Hepatic stellate cell (primary cell): Measurements from ENCODE around the gene C19orf67.
"Not testable (repeated sequence)": the region's sequence is repeated elsewhere in the genome, so short reads cannot be mapped to it uniquely, and the experiment has no call there.

ENCODE experiments used
- DNase-seq: peaks from one replicate; pipeline ENCODE4 v3.0.0; 2011; ENCODE audit warnings: low spot score

C19orf67 gene

DNA sequence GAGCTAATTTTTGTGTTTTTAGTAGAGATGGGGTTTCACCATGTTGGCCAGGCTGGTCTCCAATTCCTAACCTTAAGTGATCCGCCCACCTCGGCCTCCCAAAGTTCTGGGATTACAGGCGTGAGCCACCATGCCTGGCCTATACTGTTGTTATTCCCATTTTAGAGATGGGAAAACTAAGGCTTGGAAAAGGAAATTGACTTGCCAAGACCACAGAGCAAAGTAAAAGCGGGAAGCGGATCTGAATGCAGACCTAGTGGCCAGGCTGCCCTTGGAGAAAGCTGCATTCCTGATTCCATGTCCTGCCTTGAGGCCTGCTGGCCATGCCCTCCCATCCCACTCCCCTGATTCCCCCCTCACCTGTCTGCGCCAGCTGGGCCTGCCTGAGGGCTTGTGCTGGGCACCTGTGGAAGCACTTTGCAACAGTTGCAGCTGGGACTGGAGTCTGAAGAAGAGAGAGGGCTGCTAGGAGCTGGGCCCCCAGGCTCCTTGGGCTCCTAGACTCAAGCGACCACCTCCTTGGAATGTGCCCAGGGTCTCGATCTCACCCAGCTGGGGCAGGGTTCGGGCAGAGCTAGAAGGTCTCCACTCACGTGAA, 29.4 kb downstream of the C19orf67 start:
- DNase-seq, result no peak

- DNase-seq, result no peak
These were observed 30.2 kb downstream of the C19orf67 start for GRCh38 chr19:14055396-14055795.

DNA sequence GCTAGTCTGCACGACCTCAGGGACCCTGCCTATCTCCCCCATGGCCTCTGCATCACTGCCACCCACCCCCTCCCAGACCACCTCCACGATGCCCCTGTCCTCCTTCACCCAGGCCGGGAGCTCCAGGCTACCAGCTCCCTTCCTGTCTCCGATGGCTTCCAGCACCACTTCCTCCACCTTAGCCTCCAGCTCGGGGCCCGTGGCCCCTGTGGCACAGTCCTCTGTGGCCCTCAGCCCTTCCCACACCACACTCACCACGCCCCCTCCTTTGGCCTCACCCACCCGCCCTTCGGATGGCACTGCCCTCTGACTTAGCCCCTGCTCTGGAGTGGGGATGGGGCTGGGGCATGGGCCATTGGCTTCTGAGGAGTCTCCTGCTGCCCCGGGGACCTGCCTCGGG, 30.9 kb downstream of the C19orf67 start:
- no peak for DNase-seq

GRCh38 chr19:14054099-14054498, 31.5 kb downstream of the C19orf67 start:
- DNase-seq, result no peak

DNA sequence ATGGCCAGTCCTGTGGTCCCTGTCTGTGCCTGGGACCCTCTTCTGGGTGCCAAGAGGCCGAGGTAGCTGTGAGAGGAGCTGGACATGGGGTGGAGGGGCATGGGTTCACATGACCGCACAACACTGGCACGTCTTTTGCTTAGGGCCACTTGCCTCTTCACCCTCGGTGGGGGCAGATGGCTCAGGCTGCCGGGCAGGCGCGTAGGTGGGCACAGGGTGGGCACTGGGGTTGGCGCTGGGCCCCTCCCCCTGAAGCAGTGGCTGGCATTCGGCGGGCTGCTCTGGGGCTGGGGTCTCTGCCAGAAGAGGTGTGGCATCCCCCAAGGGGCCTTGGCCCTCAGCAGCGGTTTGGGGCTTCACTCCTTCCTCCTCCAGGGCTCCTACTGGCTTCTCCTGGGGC, 32.1 kb downstream of the C19orf67 start:
- no peak for DNase-seq

DNA sequence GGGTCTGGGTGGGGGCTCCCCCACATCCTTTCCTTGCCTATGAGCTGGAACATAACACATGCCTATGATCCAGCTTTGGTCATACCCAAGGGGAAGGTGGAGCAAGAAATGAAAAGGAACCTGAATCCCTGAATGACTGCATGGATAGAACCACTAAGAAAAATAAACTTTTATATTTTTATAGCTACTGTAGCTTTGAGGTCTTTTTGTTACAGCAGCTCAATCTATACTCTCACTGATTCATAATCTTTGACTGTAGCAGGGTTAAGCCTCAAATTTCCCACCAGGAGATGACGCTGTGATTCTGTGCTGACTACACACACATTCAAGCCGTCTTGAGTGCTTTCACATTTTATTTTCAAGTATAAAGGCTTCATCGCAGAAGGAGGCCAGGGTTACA, 32.6 kb downstream of the C19orf67 start:
- no peak for DNase-seq

DNA sequence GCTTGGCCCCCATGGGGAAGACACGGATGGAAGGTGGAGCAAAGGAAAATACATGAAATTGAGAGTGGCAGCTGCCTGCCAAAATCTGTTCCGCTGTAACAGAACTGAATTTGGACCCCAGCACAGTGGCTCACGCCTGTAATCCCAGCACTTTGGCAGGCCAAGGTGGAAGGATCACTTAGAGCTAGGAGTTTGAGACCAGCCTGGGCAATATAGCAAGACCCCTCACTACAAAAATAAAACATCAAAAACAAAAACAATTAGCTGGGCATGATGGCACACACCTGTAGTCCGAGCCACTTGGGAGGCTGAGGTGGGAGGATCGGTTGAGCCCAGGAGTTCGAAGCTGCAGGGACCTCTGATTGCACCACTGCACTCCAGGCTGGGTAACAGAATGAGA, 33.1 kb downstream of the C19orf67 start:
- DNase-seq, result no peak

GRCh38 chr19:14051980-14052379, 33.6 kb downstream of the C19orf67 start:
- DNase-seq, result no peak

GRCh38 chr19:14050961-14051360, 34.6 kb downstream of the C19orf67 start:
- not testable (repeated sequence) for DNase-seq

DNA sequence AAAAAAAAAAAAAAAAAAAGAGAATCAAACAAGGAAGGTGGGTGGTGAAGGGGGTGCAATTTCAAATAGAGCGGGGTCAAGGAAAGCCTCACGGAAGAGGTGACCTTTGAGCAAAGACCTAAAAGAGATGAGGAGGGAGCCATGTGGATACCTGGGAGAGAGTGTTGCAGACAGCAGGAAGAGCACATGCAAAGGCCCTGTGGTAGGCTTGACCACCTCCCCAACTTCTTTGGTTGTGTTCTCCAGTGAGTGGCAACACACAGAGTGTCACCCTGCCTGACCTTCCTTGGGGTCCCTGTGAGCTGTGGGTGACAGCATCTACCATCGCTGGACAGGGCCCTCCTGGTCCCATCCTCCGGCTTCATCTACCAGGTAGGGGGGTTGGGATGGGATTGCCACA, 35.1 kb downstream of the C19orf67 start:
- no peak for DNase-seq

GRCh38 chr19:14048443-14049153, 37.0 kb downstream of the C19orf67 start:
- DNase-seq, result peak; percentile 63

- DNase-seq, result not testable (repeated sequence)
These were observed 37.7 kb downstream of the C19orf67 start for GRCh38 chr19:14047866-14048265.

GRCh38 chr19:14042659-14043608, 42.6 kb downstream of the C19orf67 start:
- DNase-seq, result peak; percentile 70

GRCh38 chr19:14039181-14039580, 46.4 kb downstream of the C19orf67 start:
- no peak for DNase-seq

GRCh38 chr19:14035706-14036105, 49.9 kb downstream of the C19orf67 start:
- DNase-seq, result no peak

GRCh38 chr19:14035159-14035558, 50.4 kb downstream of the C19orf67 start:
- DNase-seq, result not testable (repeated sequence)

GRCh38 chr19:14033946-14034345, 51.6 kb downstream of the C19orf67 start:
- no peak for DNase-seq

- DNase-seq, result peak; percentile 63
These were observed 53.7 kb downstream of the C19orf67 start, which contains the start of gene IL27RA for GRCh38 chr19:14031719-14032480. IL27RA (plus strand) TSS chr19:14031762; CDS start chr19:14031873, 111 bp downstream.
